Measurements from ENCODE around the gene ASNS.
"Not testable (repeated sequence)": the region's sequence is repeated elsewhere in the genome, so short reads cannot be mapped to it uniquely, and the experiment has no call there.

Gene ASNS

GRCh38 chr7:97872025-97872669 lies at the start of gene ASNS:
Gene ASNS (minus strand): TSS chr7:97872408. CDS start chr7:97869156, 3,252 bp downstream.
- peak; percentile 86 to 88 for DNase-seq

GRCh38 chr7:97921254-97921653 lies 49.0 kb upstream of the ASNS start:
- not testable (repeated sequence) for DNase-seq

GRCh38 chr7:97915267-97915666 lies 43.1 kb upstream of the ASNS start:
- DNase-seq = not testable (repeated sequence)

- not testable (repeated sequence) for DNase-seq
These were observed 40.1 kb upstream of the ASNS start for GRCh38 chr7:97912294-97912693.

GRCh38 chr7:97896893-97897292 lies 24.7 kb upstream of the ASNS start:
- not testable (repeated sequence) for DNase-seq

GRCh38 chr7:97891721-97892120 lies 19.5 kb upstream of the ASNS start:
- DNase-seq = not testable (repeated sequence)

- not testable (repeated sequence) for DNase-seq
These were observed 7.3 kb upstream of the ASNS start for GRCh38 chr7:97879527-97879926.

- not testable (repeated sequence) for DNase-seq
These were observed 2.7 kb upstream of the ASNS start for GRCh38 chr7:97874894-97875293.

- DNase-seq = no peak
These were observed 1.4 kb upstream of the ASNS start for GRCh38 chr7:97873606-97874005.

- DNase-seq = peak; percentile 20 to 27
These were observed 566 bp downstream of the ASNS start for GRCh38 chr7:97871659-97872024.

GRCh38 chr7:97868788-97869187 lies 3.4 kb downstream of the ASNS start:
- no peak for DNase-seq

- DNase-seq = no peak
These were observed 3.9 kb downstream of the ASNS start for GRCh38 chr7:97868314-97868713.

- DNase-seq = no peak
These were observed 7.1 kb downstream of the ASNS start for GRCh38 chr7:97865104-97865503.

- DNase-seq = no peak
These were observed 12.5 kb downstream of the ASNS start for GRCh38 chr7:97859606-97860204.

- DNase-seq = no peak
These were observed 14.0 kb downstream of the ASNS start for GRCh38 chr7:97858221-97858620.

GRCh38 chr7:97857544-97857943 lies 14.7 kb downstream of the ASNS start:
- DNase-seq = no peak

GRCh38 chr7:97851683-97852082 lies 20.5 kb downstream of the ASNS start:
- no peak for DNase-seq

- not testable (repeated sequence) for DNase-seq
These were observed 21.8 kb downstream of the ASNS start for GRCh38 chr7:97850262-97851031.

- DNase-seq = no peak
These were observed 24.4 kb downstream of the ASNS start for GRCh38 chr7:97847791-97848190.

GRCh38 chr7:97846945-97847344 lies 25.3 kb downstream of the ASNS start:
- DNase-seq = no peak

- DNase-seq = peak; percentile 7 to 8
These were observed 26.5 kb downstream of the ASNS start for GRCh38 chr7:97845622-97846203.

GRCh38 chr7:97844036-97844435 lies 28.2 kb downstream of the ASNS start:
- peak in 1 of 2 experiments; percentile 13 for DNase-seq

GRCh38 chr7:97842772-97843345 lies 29.3 kb downstream of the ASNS start:
- DNase-seq = no peak

Measured in SHP77 (cell line).